ENCODE data around the gene DAZAP1.
A peak's percentile ranks its signal among the peaks of the same experiment; 100 is the strongest.

The DAZAP1 gene

GRCh38 chr19:1377176-1377964, 30.0 kb upstream of the DAZAP1 start:
- Histone ChIP-seq H3K4me1 (ENCODE audit: control insufficient read depth in 2 of 2, insufficient read depth in 1 of 2, low read depth in 1 of 2, low read length in 2 of 2) (peaks cover 5 to 10% of the 10 kb centered on the region in 2 donors), H3K4ac (ENCODE audit: low read length) (no peak overlapping the region), H3K27ac (replicated peaks; ENCODE audit: low read length) (no peak overlapping the region), H4K8ac (ENCODE audit: low read depth, low read length) (no peak overlapping the region), H2BK12ac (ENCODE audit: low read length) (no peak overlapping the region), H4K91ac (ENCODE audit: low read depth, low read length, poor library complexity) (no peak overlapping the region), H3K79me1 (ENCODE audit: low read depth, low read length) (peaks cover 2% of the 10 kb centered on the region), H3K9ac (ENCODE audit: low read depth, low read length, poor library complexity) (no peak overlapping the region), H2BK15ac (ENCODE audit: low read length) (no peak overlapping the region), H3K4me3 (ENCODE audit: low read length in 2 of 2) (no peak overlapping the region), H3K9me3 (replicated peaks in 1 of 2; ENCODE audit: control insufficient read depth in 2 of 2, insufficient read depth in 1 of 2, low read depth in 1 of 2, low read length in 2 of 2) (peaks cover 0 to 3% of the 10 kb centered on the region in 2 donors), H3K14ac (ENCODE audit: low read length) (no peak overlapping the region), H2BK120ac (ENCODE audit: low read depth, low read length) (no peak overlapping the region), H3K23ac (ENCODE audit: low read depth, low read length, poor library complexity) (no peak overlapping the region), H3K18ac (ENCODE audit: low read length) (no peak overlapping the region), H2AK5ac (ENCODE audit: low read depth, low read length) (no peak overlapping the region), H3K4me2 (ENCODE audit: insufficient read depth, low read length, poor library complexity, severe bottlenecking) (no peak overlapping the region), H3K36me3 (replicated peaks in 1 of 2; ENCODE audit: control insufficient read depth in 2 of 2, insufficient read depth in 2 of 2, low read length in 2 of 2) (peaks cover 27 to 48% of the 10 kb centered on the region in 2 donors), H2BK5ac (ENCODE audit: low read length) (no peak overlapping the region), H3K27me3 (ENCODE audit: control insufficient read depth in 3 of 3, insufficient read depth in 3 of 3, low read depth in 1 of 3, low read length in 3 of 3) (no peaks in the 10 kb centered on the region), H2AFZ (ENCODE audit: low read length) (no peak overlapping the region)
- WGBS, 2 donors (ENCODE audit: extremely low coverage in 2 of 2, insufficient read length in 2 of 2, insufficient replicate concordance in 1 of 2), result no CpG with 5 or more reads among the region's 43 CpGs
- DNase-seq (ENCODE audit: low spot score), result no peak

GRCh38 chr19:1377965-1378785, 29.2 kb upstream of the DAZAP1 start:
- WGBS, 2 donors (ENCODE audit: extremely low coverage in 2 of 2, insufficient read length in 2 of 2, insufficient replicate concordance in 1 of 2), result no CpG with 5 or more reads among the region's 33 CpGs
- no peak overlapping the region for H3K27ac ChIP-seq (replicated peaks; ENCODE audit: low read length)

DNA sequence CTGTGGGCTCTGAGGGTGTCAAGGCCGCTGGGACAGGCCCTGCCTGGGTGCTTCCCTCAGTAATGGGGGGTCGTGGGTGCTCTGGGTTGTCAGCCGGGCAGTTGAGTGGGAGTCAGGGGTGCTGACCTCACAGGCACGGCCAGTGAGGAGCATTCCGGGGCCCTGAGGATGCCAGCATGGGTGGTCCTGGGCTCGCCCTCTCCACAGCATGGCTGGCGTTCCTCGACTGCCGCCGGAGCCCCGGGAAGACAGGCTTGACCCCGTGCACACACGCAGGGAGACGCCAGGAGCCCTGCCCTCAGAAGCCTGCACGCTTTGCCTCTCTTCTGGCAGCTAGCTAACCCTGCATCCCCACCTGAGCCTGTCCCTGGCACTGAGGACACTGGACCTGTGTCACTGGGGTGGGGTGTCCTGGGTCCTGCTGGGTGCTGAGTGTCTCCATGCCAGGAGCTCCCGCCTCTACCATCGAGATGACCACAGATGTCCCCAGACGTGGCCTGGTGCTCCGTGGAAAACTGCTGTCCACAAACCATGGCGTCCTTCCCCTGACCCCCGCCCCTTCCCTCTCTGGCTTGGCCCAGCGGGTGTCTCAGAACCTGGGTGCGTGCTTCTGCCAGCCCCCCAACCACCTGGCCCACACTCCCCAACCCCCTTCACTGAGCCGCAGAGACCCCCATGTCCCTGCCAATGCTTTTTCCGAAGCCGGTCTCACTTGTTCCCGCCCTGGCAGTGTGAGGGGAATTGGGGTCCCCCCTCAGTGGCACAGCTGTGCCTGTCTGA, 28.1 kb upstream of the DAZAP1 start:
- Histone ChIP-seq H3K27me3 (ENCODE audit: control insufficient read depth in 3 of 3, insufficient read depth in 3 of 3, low read depth in 1 of 3, low read length in 3 of 3) (no peaks in the 10 kb centered on the region), H2BK5ac (ENCODE audit: low read length) (peak overlapping the region; percentile 75), H2AFZ (ENCODE audit: low read length) (no peak overlapping the region), H3K4ac (ENCODE audit: low read length) (no peak overlapping the region), H4K8ac (ENCODE audit: low read depth, low read length) (peak overlapping the region; percentile 30), H3K14ac (ENCODE audit: low read length) (peak overlapping the region; percentile 17), H3K9me3 (replicated peaks in 1 of 2; ENCODE audit: control insufficient read depth in 2 of 2, insufficient read depth in 1 of 2, low read depth in 1 of 2, low read length in 2 of 2) (peaks cover 0 to 3% of the 10 kb centered on the region in 2 donors), H3K79me1 (ENCODE audit: low read depth, low read length) (peaks cover 6% of the 10 kb centered on the region), H3K27ac (replicated peaks; ENCODE audit: low read length) (no peak overlapping the region), H3K4me2 (ENCODE audit: insufficient read depth, low read length, poor library complexity, severe bottlenecking) (no peak overlapping the region), H3K4me3 (ENCODE audit: low read length in 2 of 2) (no peak overlapping the region), H4K91ac (ENCODE audit: low read depth, low read length, poor library complexity) (no peak overlapping the region), H3K23ac (ENCODE audit: low read depth, low read length, poor library complexity) (peak overlapping the region; percentile 55), H2BK15ac (ENCODE audit: low read length) (peak overlapping the region; percentile 55), H2BK12ac (ENCODE audit: low read length) (no peak overlapping the region), H3K36me3 (replicated peaks in 1 of 2; ENCODE audit: control insufficient read depth in 2 of 2, insufficient read depth in 2 of 2, low read length in 2 of 2) (peaks cover 13 to 28% of the 10 kb centered on the region in 2 donors), H2AK5ac (ENCODE audit: low read depth, low read length) (peak overlapping the region; percentile 70), H2BK120ac (ENCODE audit: low read depth, low read length) (no peak overlapping the region), H3K18ac (ENCODE audit: low read length) (peak overlapping the region; percentile 71), H3K9ac (ENCODE audit: low read depth, low read length, poor library complexity) (no peak overlapping the region), H3K4me1 (ENCODE audit: control insufficient read depth in 2 of 2, insufficient read depth in 1 of 2, low read depth in 1 of 2, low read length in 2 of 2) (peaks cover 5 to 10% of the 10 kb centered on the region in 2 donors)
- no CpG with 5 or more reads among the region's 27 CpGs for WGBS, 2 donors (ENCODE audit: extremely low coverage in 2 of 2, insufficient read length in 2 of 2, insufficient replicate concordance in 1 of 2)
- DNase-seq (ENCODE audit: low spot score), result no peak

More at GRCh38 chr19:1377965-1378785, 29.2 kb upstream of the DAZAP1 start:
- H2BK5ac ChIP-seq (ENCODE audit: low read length), result no peak overlapping the region
- H2AFZ ChIP-seq (ENCODE audit: low read length), result no peak overlapping the region
- peaks cover 5 to 10% of the 10 kb centered on the region in 2 donors for H3K4me1 ChIP-seq (ENCODE audit: control insufficient read depth in 2 of 2, insufficient read depth in 1 of 2, low read depth in 1 of 2, low read length in 2 of 2)
- H4K91ac ChIP-seq (ENCODE audit: low read depth, low read length, poor library complexity), result no peak overlapping the region
- no peaks in the 10 kb centered on the region for H3K27me3 ChIP-seq (ENCODE audit: control insufficient read depth in 3 of 3, insufficient read depth in 3 of 3, low read depth in 1 of 3, low read length in 3 of 3)
- H4K8ac ChIP-seq (ENCODE audit: low read depth, low read length), result no peak overlapping the region
- no peak overlapping the region for H3K23ac ChIP-seq (ENCODE audit: low read depth, low read length, poor library complexity)
- peaks cover 2% of the 10 kb centered on the region for H3K79me1 ChIP-seq (ENCODE audit: low read depth, low read length)
- H3K4me3 ChIP-seq (ENCODE audit: low read length in 2 of 2), result no peak overlapping the region
- no peak overlapping the region for H3K18ac ChIP-seq (ENCODE audit: low read length)
- no peak overlapping the region for H3K14ac ChIP-seq (ENCODE audit: low read length)
- H3K9ac ChIP-seq (ENCODE audit: low read depth, low read length, poor library complexity), result no peak overlapping the region
- peaks cover 22 to 40% of the 10 kb centered on the region in 2 donors for H3K36me3 ChIP-seq (replicated peaks in 1 of 2; ENCODE audit: control insufficient read depth in 2 of 2, insufficient read depth in 2 of 2, low read length in 2 of 2)
- no peak overlapping the region for H2BK120ac ChIP-seq (ENCODE audit: low read depth, low read length)
- H3K9me3 ChIP-seq (replicated peaks in 1 of 2; ENCODE audit: control insufficient read depth in 2 of 2, insufficient read depth in 1 of 2, low read depth in 1 of 2, low read length in 2 of 2), result peaks cover 0 to 3% of the 10 kb centered on the region in 2 donors
- no peak overlapping the region for H2BK15ac ChIP-seq (ENCODE audit: low read length)
- peak overlapping the region; percentile 22 for H2BK12ac ChIP-seq (ENCODE audit: low read length)
- no peak for DNase-seq (ENCODE audit: low spot score)
- no peak overlapping the region for H3K4ac ChIP-seq (ENCODE audit: low read length)
- H3K4me2 ChIP-seq (ENCODE audit: insufficient read depth, low read length, poor library complexity, severe bottlenecking), result no peak overlapping the region
- no peak overlapping the region for H2AK5ac ChIP-seq (ENCODE audit: low read depth, low read length)
